DND-41 (cell line): Measurements from ENCODE around the gene SLC5A1.

ENCODE experiments used
- ATAC-seq: fragments of 200-7000 bp; cut with Tn5 transposase; 3 replicates; pipeline ENCODE4 v1.9.1; 2021; ENCODE audit warnings: low read depth; ENCODE audit not compliant: insufficient read depth
- DNase-seq: peaks from one replicate; pipeline ENCODE4 v3.0.0-alpha.2; 2020
- H2AFZ ChIP-seq: 2 replicates; pipeline ENCODE4 v1.6.0; 2012; ENCODE audit warnings: low read depth, low read length
- H3K27ac ChIP-seq: 2 replicates; pipeline ENCODE4 v1.5.1; 2012; ENCODE audit warnings: low read length, inconsistent platforms
- H3K27me3 ChIP-seq: fragments of 200-600 bp; sonication (generic); 2 replicates; pipeline ENCODE4 v1.6.0; 2012; ENCODE audit warnings: low read length, mild to moderate bottlenecking, inconsistent platforms; ENCODE audit not compliant: insufficient read depth, poor library complexity
- H3K36me3 ChIP-seq: 2 replicates; pipeline ENCODE4 v1.5.1; 2012; ENCODE audit warnings: low read length, inconsistent platforms; ENCODE audit not compliant: insufficient read depth
- H3K4me1 ChIP-seq: 2 replicates; pipeline ENCODE4 v1.5.1; 2012; ENCODE audit warnings: mild to moderate bottlenecking, low read length; ENCODE audit not compliant: insufficient read depth
- H3K4me2 ChIP-seq: 2 replicates; pipeline ENCODE4 v1.6.0; 2012; ENCODE audit warnings: mild to moderate bottlenecking, moderate library complexity, low read length, inconsistent platforms; ENCODE audit not compliant: insufficient read depth
- H3K4me3 ChIP-seq, 2 experiments: fragments of 200-600 bp in 1 of 2; shearing (Covaris generic) in 1 of 2; 2 replicates each; pipeline ENCODE4 v1.5.1; 2012 to 2016; ENCODE audit warnings: inconsistent platforms in 2 of 2, low read length in 2 of 2, mild to moderate bottlenecking in 2 of 2, low read depth in 1 of 2, moderate library complexity in 1 of 2
- H3K79me2 ChIP-seq: 2 replicates; pipeline ENCODE4 v1.6.0; 2012; ENCODE audit warnings: low read length, inconsistent platforms; ENCODE audit not compliant: insufficient read depth
- H3K9ac ChIP-seq: 2 replicates; pipeline ENCODE4 v1.6.0; 2012; ENCODE audit warnings: low read depth, mild to moderate bottlenecking, inconsistent platforms, low read length, moderate library complexity
- H3K9me3 ChIP-seq: 2 replicates; pipeline ENCODE4 v1.5.1; 2012; ENCODE audit warnings: low read length, moderate library complexity, mild to moderate bottlenecking, inconsistent platforms; ENCODE audit not compliant: insufficient read depth, severe bottlenecking
- H4K20me1 ChIP-seq: 2 replicates; pipeline ENCODE4 v1.6.0; 2012; ENCODE audit warnings: low read length; ENCODE audit not compliant: insufficient read depth
- CTCF ChIP-seq: IDR thresholded peaks from 2 replicates; pipeline ENCODE4 v1.5.1; 2012; ENCODE audit warnings: borderline replicate concordance, low read length, moderate library complexity, mild to moderate bottlenecking; ENCODE audit not compliant: poor library complexity, severe bottlenecking; ENCODE audit errors: extremely low read depth
- EZH2 ChIP-seq: IDR thresholded peaks from 3 replicates; pipeline ENCODE4 v1.6.1; 2012; ENCODE audit warnings: borderline replicate concordance, low read depth, mild to moderate bottlenecking, moderate library complexity, low read length, inconsistent platforms; ENCODE audit not compliant: severe bottlenecking

Gene SLC5A1

GRCh38 chr22:32016081-32016480, 27.0 kb upstream of the SLC5A1 start:
- no peaks in the 10 kb centered on the region for H4K20me1 ChIP-seq

GRCh38 chr22:32018056-32018455, 25.0 kb upstream of the SLC5A1 start:
- no peak overlapping the region for H3K4me2 ChIP-seq
- no peak for TF ChIP-seq CTCF
- no peak for TF ChIP-seq EZH2
- no peaks in the 10 kb centered on the region for H3K79me2 ChIP-seq
- no peaks in the 10 kb centered on the region for H4K20me1 ChIP-seq
- H3K4me1 ChIP-seq, result no peaks in the 10 kb centered on the region
- no peak overlapping the region for H3K27ac ChIP-seq
- H2AFZ ChIP-seq, result no peak overlapping the region
- H3K36me3 ChIP-seq, result no peaks in the 10 kb centered on the region
- no peak overlapping the region for H3K4me3 ChIP-seq
- no peak overlapping the region for H3K9ac ChIP-seq
- no peak for ATAC-seq
- DNase-seq, result no peak
- H3K27me3 ChIP-seq, result no peaks in the 10 kb centered on the region
- peaks cover 9% of the 10 kb centered on the region for H3K9me3 ChIP-seq

More at GRCh38 chr22:32016081-32016480, 27.0 kb upstream of the SLC5A1 start:
- Histone ChIP-seq H3K4me3 (no peak overlapping the region), H3K36me3 (no peaks in the 10 kb centered on the region), H3K9ac (no peak overlapping the region), H3K79me2 (no peaks in the 10 kb centered on the region), H3K27me3 (no peaks in the 10 kb centered on the region), H3K9me3 (peaks cover 10% of the 10 kb centered on the region), H2AFZ (no peak overlapping the region), H3K27ac (no peak overlapping the region), H3K4me1 (no peaks in the 10 kb centered on the region), H3K4me2 (no peak overlapping the region)
- ATAC-seq (no peak), DNase-seq (no peak)
- TF ChIP-seq EZH2 (no peak), CTCF (no peak)

GRCh38 chr22:32020117-32020516, 22.9 kb upstream of the SLC5A1 start:
- H3K79me2 ChIP-seq, result no peaks in the 10 kb centered on the region
- no peak overlapping the region for H3K9ac ChIP-seq
- H3K27me3 ChIP-seq, result peaks cover 7% of the 10 kb centered on the region
- H3K4me2 ChIP-seq, result no peak overlapping the region
- no peaks in the 10 kb centered on the region for H3K9me3 ChIP-seq
- no peaks in the 10 kb centered on the region for H3K4me1 ChIP-seq
- DNase-seq (no peak), ATAC-seq (no peak)
- no peaks in the 10 kb centered on the region for H3K36me3 ChIP-seq
- no peak overlapping the region for H2AFZ ChIP-seq
- TF ChIP-seq CTCF, result no peak
- TF ChIP-seq EZH2, result no peak
- no peak overlapping the region for H3K27ac ChIP-seq
- H4K20me1 ChIP-seq, result no peaks in the 10 kb centered on the region
- H3K4me3 ChIP-seq, result no peak overlapping the region

GRCh38 chr22:32021716-32022115, 21.3 kb upstream of the SLC5A1 start:
- Histone ChIP-seq H3K9me3 (no peaks in the 10 kb centered on the region), H3K4me3 (no peak overlapping the region), H3K4me2 (no peak overlapping the region), H3K9ac (no peak overlapping the region), H2AFZ (no peak overlapping the region), H3K4me1 (no peaks in the 10 kb centered on the region), H3K27ac (no peak overlapping the region), H3K27me3 (peaks cover 7% of the 10 kb centered on the region), H3K79me2 (no peaks in the 10 kb centered on the region), H3K36me3 (no peaks in the 10 kb centered on the region), H4K20me1 (no peaks in the 10 kb centered on the region)
- no peak for ATAC-seq
- TF ChIP-seq EZH2 (no peak), CTCF (no peak)
- no peak for DNase-seq
